Measurements from ENCODE around the gene PTPN11.

Gene PTPN11

GRCh38 chr12:112422531-112422930 is 3.8 kb downstream of the PTPN11 start:
- no peak for DNase-seq
- Histone ChIP-seq H3K4me1 (ENCODE audit: low read length) (0 out of 2 replicates have a peak, but pooled peaks cover 3% of the 10 kb centered on the region), H3K27ac (ENCODE audit: low read length) (no peak overlapping the region), H3K36me3 (replicated peaks; ENCODE audit: insufficient read depth, low read length) (no peaks in the 10 kb centered on the region), H4K20me1 (ENCODE audit: insufficient read depth, low read length) (no peaks in the 10 kb centered on the region), H3F3A (ENCODE audit: insufficient read depth, low read length) (no peaks in the 10 kb centered on the region), H3K9me2 (replicated peaks; ENCODE audit: insufficient read depth, low read length) (no peaks in the 10 kb centered on the region), H3K4me2 (ENCODE audit: low read depth, low read length) (no peak overlapping the region), H3K4me3 (ENCODE audit: low read length) (no peak overlapping the region), H3K79me2 (ENCODE audit: low read length) (peaks cover 71% of the 10 kb centered on the region), H2AFZ (ENCODE audit: low read length) (no peak overlapping the region), H3K9ac (ENCODE audit: low read length) (no peak overlapping the region), H3K9me3 (replicated peaks; ENCODE audit: insufficient read depth, low read length) (no peaks in the 10 kb centered on the region), H3K27me3 (replicated peaks; ENCODE audit: insufficient read depth, low read length) (no peaks in the 10 kb centered on the region)
- TF ChIP-seq EZH2phosphoT487 (IDR thresholded peaks at IDR 0.05; ENCODE audit: low read length) (no peak), CTCF (IDR thresholded peaks at IDR 0.05; ENCODE audit: low read length) (no peak), EZH2 (optimal IDR thresholded peaks at IDR 0.05; ENCODE audit: low read depth, low read length) (no peak)

- H3K9ac ChIP-seq (ENCODE audit: low read length) = no peak overlapping the region
- no peak overlapping the region for H3K4me3 ChIP-seq (ENCODE audit: low read length)
- 0 out of 2 replicates have a peak, but pooled peaks cover 3% of the 10 kb centered on the region for H3K4me1 ChIP-seq (ENCODE audit: low read length)
- H3F3A ChIP-seq (ENCODE audit: insufficient read depth, low read length) = no peaks in the 10 kb centered on the region
- H4K20me1 ChIP-seq (ENCODE audit: insufficient read depth, low read length) = no peaks in the 10 kb centered on the region
- peaks cover 81% of the 10 kb centered on the region for H3K79me2 ChIP-seq (ENCODE audit: low read length)
- H3K9me3 ChIP-seq (replicated peaks; ENCODE audit: insufficient read depth, low read length) = no peaks in the 10 kb centered on the region
- no peak overlapping the region for H3K27ac ChIP-seq (ENCODE audit: low read length)
- TF ChIP-seq EZH2 (optimal IDR thresholded peaks at IDR 0.05; ENCODE audit: low read depth, low read length) (no peak), CTCF (IDR thresholded peaks at IDR 0.05; ENCODE audit: low read length) (no peak), EZH2phosphoT487 (IDR thresholded peaks at IDR 0.05; ENCODE audit: low read length) (no peak)
- DNase-seq = no peak
- H3K27me3 ChIP-seq (replicated peaks; ENCODE audit: insufficient read depth, low read length) = no peaks in the 10 kb centered on the region
- no peak overlapping the region for H2AFZ ChIP-seq (ENCODE audit: low read length)
- H3K4me2 ChIP-seq (ENCODE audit: low read depth, low read length) = no peak overlapping the region
- H3K36me3 ChIP-seq (replicated peaks; ENCODE audit: insufficient read depth, low read length) = no peaks in the 10 kb centered on the region
- H3K9me2 ChIP-seq (replicated peaks; ENCODE audit: insufficient read depth, low read length) = no peaks in the 10 kb centered on the region
Measured at GRCh38 chr12:112424126-112424525, 5.4 kb downstream of the PTPN11 start.

DNA sequence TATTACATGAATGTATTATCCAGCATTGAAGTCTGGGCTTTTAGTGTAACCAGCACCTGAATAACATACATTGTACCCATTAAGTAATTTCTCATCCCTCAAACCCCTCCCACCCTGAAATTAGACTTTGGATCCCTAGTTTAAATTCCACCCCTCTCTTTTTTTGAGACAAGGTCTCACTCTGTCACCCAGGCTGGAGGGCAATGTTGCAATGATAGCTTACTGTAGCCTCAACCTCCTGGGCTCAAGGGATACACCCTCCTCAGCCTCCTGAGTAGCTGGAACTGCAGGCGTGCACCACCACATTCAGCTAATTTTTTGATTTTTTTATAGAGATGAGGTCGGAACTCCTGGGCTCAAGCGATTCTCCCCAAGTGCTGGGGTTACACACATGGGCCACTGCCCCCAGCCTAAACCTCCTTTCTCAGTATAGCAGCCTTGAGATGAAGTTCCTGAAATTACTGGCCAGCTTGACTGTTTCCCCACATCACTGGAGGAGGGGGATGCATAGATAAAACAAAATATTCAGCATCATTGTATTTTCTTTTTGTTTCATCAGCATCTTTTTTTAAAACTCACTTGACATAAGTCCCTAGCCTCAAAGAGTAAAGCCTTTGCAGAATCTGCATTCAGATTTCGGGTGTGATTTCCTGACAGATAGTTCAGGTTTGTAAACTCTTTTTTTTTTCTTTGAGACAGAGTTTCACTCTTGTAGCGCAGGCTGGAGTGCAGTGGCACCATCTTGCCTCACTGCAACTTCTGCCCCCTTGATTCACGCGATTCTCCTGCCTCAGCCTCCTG is 7.0 kb downstream of the PTPN11 start:
- H3K27me3 ChIP-seq (replicated peaks; ENCODE audit: insufficient read depth, low read length) = no peaks in the 10 kb centered on the region
- no peak for DNase-seq
- H3K27ac ChIP-seq (ENCODE audit: low read length) = no peak overlapping the region
- no peaks in the 10 kb centered on the region for H3K36me3 ChIP-seq (replicated peaks; ENCODE audit: insufficient read depth, low read length)
- no peaks in the 10 kb centered on the region for H3K9me2 ChIP-seq (replicated peaks; ENCODE audit: insufficient read depth, low read length)
- peaks cover 77% of the 10 kb centered on the region for H3K79me2 ChIP-seq (ENCODE audit: low read length)
- H3K4me3 ChIP-seq (ENCODE audit: low read length) = no peak overlapping the region
- no peaks in the 10 kb centered on the region for H3K9me3 ChIP-seq (replicated peaks; ENCODE audit: insufficient read depth, low read length)
- H3K4me1 ChIP-seq (ENCODE audit: low read length) = no peaks in the 10 kb centered on the region
- no peaks in the 10 kb centered on the region for H4K20me1 ChIP-seq (ENCODE audit: insufficient read depth, low read length)
- H3K9ac ChIP-seq (ENCODE audit: low read length) = no peak overlapping the region
- no peak overlapping the region for H3K4me2 ChIP-seq (ENCODE audit: low read depth, low read length)
- H2AFZ ChIP-seq (ENCODE audit: low read length) = no peak overlapping the region
- TF ChIP-seq CTCF (IDR thresholded peaks at IDR 0.05; ENCODE audit: low read length) (no peak), EZH2 (optimal IDR thresholded peaks at IDR 0.05; ENCODE audit: low read depth, low read length) (no peak), EZH2phosphoT487 (IDR thresholded peaks at IDR 0.05; ENCODE audit: low read length) (no peak)
- H3F3A ChIP-seq (ENCODE audit: insufficient read depth, low read length) = no peaks in the 10 kb centered on the region

All from MM.1S (cell line).